Measurements from ENCODE around the gene TXNDC5.
A peak's percentile ranks its signal among the peaks of the same experiment; 100 is the strongest.
"Not testable (repeated sequence)": the region's sequence is repeated elsewhere in the genome, so short reads cannot be mapped to it uniquely, and the experiment has no call there.

Gene TXNDC5

DNA sequence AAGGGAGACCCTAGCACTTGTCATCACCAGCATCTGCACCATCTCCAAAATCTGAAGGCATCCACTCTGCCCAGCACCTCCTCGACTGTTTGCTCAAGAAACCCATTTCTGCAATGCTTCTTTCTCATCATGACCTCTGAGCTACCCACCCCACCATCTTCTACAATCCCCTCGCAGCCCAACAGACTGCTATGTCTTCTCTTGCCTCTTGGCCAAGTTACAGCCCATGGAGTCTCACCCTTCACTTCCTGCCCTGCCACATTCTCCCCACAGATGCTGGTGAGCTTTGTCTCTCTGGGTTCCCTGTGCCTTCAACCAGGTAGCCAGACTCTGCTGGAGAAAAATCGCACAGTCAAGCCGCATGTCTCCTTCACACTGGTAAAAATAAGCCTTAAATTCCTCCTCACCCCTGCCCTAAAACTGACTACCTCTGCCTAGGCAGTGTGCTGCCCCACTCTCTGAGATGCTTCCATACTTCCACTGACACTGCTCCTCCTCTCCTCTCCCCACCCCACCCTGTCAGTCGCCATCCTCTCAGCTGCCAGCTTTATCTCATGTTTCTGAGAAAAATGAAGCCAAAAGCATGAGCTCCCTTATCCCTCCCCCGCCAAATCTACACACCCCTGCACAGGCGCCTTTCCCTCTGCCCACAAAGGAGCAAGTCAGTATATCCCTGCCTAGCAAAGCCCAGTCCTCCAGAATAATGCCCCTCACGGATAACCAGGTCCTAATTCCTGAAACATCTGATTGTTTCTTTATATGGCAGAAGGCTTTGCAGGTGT, 2.3 kb upstream of the TXNDC5 start:
- DNase-seq = no peak

DNA sequence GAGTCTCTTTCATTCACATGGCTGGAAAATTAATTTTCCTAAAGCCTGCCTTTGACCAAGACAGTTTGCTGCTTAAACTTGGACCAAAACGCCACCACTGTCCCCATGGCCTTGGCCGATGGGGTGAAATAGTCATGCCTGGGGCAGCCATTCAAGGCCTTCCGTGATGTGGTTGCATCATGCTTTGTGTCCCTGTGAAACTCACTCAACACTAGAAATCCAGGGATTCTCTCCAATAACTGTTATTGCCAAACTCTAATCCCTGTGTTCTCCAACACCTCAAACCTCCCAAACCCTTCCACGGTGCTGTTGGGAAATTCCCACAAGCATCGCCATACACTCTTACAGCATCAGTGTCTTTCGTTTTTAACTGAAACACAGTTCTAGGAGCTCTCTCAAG, 1.4 kb upstream of the TXNDC5 start:
- no peak for DNase-seq

DNA sequence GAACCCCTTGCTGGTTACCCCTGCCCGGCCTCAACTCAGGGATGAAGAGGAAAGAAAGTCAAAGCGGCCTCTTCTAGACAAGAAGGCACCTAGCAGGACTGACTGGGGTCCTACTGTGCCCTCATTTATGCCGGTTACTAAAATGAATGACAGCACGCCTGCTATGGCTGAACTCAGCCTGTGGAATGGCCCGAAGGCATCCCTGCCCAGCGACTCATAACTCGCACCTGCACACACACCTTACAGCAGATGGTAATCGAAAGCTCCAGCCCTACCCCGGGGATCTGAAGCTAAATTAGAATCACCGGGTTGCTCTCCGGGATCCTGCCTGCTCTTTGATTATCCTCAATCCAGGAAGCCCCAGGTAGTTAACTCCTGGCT, 747 bp upstream of the TXNDC5 start:
- no peak for DNase-seq

DNA sequence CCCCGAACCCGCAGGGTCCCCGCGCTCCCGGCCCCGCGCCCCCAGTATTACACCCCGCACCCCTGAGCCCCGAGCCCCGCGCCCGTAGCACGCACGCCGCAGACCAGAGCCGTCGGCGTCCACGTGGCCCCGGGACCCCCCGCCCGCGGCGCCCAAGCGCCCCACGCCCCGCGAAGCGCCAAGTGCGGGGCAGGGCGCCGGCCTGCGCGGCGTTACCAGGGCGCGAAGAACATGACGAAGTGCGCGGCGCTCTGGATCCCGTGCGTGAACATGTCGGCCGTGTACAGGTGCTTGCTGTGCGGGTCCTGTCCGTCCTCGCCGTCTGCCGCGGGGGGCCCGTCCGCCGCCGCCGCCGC, 312 bp downstream of the TXNDC5 start:
- no peak for DNase-seq

DNA sequence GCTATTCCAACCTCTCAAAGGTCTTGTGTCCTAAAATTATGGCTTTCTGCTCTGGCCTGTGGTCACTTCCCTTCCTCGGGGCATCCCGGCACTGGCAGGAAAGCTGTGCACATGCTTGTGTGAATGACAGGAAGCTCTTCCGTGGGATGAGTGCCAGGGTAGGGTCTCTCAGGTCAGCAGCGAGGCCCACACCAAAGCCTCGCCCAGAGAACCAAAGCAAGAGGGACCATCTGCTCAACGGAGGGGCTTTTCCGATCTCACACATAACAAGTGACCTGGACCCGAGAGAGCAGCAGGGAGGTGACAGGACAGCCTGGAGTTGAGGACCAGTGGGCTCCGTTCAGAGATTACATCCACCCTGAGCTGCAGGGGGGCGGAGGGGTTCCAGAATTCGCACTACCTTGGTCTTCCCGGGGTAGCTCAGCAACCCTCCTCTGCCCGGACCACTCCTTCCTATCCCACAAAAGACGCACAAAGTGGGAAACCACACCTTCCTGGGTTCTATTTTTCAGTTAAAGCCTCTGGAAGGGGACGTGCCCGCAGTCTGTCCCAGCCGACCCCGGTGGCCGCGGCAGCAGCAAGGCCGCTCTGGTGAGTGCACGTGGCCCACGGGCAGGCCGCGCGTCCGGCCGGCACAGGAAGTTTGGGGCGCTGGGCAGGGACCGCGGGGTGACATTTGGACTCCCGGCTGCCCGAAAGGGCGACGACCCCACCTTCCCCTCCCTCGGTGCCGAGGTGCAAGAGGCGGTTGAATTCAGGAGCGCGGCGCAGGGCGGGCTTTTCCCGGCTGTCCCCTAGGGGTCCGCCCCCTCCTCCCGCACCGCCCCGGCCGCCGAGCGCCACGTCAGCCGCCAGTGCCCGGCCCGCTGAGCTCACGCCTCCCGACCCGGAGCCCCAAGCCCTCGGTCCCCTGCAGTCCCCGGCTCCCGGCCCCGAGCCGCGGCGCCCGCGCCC, 988 bp downstream of the TXNDC5 start:
- peak; percentile 41 for DNase-seq

DNA sequence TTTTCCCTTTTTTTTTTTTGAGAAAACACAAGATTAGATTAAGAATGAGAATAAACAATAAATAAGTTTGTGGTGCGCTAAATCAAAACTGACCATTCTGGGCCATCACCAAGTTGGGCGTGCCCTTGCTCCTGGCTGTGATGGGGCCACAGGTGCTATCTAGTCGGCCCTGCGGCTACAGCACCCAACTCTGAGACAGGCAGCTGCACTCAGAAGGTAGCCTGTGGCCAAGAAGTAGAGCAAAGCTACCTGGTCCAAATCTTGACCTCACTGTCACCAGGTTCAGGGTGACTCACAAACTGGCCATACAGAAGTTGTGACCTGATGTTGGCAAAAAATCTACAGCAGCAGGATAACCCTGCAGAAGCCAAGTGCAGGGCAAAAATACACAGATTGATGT, 3.4 kb downstream of the TXNDC5 start:
- no peak for DNase-seq

DNA sequence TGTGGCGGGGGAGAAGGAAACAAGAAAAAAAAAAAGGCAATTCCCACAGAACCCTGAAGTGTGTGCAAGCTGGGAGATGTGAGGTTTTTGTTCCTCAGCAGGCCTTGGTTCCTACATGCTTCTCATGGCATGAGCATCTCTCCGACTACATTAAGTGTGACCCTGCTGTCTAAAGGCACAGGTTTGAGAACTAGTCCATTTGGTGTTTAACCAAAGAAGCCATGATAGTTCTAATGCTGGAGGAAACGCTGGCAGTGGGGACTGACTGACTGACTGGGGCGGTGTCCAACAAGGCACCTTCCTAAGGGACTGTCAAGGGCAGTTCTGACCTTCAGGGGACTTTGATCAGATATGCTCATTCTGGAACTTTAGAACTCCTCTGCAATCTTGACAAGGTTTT, 3.8 kb downstream of the TXNDC5 start:
- DNase-seq = no peak

DNA sequence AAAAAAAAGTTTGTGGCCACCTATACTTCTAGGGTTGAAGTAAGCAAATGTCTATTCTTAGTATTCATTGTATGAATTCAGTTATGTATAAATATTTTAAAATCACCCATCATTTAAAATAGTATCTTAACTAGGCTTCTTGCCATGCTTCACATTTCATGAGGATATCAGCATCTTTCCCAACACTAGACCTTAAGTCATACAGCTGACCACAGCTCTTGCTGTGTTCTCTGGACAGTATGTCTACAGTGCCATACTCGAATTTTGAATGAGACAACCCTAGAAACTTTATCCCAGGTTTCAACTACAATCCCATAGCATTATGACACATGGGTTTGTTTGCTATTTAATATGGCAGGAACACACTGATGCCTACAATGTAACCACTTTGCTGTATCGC, 5.2 kb downstream of the TXNDC5 start:
- DNase-seq = no peak

DNA sequence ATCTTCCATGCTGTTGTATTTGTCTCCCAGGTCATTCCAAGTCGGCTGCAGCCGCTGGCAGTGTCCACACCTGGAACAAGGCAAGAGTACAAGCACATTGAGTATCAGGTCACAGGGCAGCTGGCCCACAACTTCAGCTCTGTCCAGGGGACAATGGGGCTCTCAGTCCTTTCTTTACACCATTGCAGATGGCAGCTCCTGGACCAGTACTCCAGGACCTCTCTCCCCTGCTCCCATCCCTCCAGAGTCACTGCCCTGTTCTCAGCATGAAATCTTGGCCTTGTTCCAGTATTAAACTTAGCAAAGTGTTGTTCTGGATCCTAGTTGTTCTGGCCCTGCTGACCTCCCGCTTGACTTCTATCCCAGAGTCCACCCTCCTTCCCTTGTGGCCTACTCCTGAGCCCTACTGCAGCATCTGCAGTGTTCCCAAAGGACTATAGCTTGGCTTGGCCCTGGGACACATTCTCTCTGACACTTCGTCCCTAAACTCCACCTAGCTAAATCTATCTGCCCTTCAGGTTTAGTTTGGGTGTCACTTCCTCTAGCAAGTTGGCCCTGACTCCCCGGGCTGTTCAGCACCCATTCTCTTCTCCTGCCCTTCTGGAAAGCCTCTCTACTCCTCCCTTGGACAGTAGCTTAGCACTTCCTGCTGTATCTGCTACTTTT, 5.8 kb downstream of the TXNDC5 start:
- DNase-seq = no peak

DNA sequence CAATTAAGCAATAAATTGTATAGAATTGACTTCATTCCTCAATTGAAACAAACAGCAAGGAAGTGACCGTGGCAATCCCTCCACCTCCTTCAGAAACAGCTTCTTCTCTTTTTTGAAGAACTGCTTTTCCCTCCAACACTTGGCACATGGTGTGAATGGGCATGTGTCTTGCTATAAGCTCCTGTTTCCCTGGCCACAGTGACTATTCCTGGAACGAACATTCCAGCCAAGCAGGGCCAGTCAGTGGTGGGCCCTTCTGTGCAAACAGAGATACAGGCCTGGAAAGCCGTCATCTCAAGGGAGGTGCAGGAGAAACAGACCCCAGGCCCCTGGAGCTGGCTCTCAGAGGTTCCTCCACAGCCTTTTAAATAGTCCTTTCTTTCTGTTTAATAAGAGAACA, 6.9 kb downstream of the TXNDC5 start:
- no peak for DNase-seq

DNA sequence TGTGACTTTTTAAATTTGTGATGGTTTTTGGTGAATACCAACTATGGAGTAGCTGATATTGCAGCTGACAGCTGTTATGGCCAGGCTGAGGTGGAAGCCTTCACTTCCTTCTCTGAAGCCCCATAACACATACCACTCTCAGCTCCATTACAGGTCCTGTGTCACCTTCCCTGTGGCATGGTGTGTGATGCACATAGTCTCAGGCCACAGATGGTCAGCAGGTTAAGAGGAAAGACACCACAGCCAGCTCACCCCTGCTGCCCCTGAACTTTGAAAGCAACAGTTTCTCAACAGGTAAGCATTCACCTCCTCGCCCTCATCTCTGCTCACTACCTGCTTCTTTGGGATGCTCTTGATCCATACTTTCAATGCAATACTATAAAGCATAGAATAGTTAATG, 7.7 kb downstream of the TXNDC5 start:
- no peak for DNase-seq

DNA sequence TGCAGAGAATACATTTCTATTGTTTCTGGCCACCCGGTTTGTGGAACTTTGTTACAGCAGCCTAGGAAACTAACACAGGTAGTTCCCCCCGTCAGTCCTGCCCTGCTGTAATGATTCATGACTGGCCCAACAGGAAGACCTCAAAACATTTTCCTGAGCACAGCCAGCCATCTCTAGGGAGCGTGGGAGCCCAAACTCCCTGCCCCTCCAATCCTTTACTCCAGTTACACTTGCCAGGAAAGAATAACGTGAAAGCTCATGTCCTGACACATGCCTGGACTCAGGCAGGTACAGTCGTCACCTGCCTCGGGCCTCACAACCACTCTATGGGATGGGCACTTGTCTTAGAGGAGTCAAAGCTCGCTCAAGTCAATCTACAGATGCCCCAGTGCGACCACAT, 8.4 kb downstream of the TXNDC5 start:
- DNase-seq = no peak

DNA sequence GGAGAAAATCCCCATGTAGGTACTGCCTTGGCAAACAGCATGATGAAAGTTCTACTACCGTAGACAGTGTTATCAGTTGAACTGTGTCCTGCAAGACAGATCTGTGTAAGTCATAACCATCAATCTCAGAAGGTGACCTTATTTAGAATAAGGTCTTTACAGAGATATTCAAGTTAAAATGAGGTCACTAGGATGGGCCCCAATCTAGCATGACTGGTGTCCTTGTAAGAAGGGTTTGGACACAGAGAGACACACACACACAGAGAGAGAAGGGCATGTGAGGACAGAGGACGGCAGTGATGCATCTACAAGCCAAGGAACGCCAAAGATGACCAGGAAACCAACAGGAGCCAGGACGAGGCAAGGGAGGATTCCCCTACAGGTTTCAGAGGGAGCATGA, 8.8 kb downstream of the TXNDC5 start:
- DNase-seq = no peak

DNA sequence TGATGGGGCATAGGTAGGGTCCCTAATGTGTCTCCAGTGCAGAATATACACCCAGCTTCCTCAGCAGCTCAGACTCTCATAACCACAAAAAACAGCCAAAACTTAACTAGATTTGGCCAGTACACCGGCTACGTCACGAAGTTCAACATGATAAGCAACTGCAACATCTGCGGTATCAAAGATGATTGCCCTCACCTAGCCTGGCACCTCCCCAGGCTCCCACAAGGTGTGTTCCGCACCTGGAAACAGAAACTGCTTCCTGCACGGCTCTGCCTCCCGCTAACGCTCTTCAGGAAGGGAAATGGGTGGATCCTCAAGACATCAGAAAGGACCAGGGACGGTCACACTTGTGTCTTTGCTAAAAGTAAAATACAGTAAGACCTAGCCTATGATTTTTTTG, 9.5 kb downstream of the TXNDC5 start:
- DNase-seq = no peak

DNA sequence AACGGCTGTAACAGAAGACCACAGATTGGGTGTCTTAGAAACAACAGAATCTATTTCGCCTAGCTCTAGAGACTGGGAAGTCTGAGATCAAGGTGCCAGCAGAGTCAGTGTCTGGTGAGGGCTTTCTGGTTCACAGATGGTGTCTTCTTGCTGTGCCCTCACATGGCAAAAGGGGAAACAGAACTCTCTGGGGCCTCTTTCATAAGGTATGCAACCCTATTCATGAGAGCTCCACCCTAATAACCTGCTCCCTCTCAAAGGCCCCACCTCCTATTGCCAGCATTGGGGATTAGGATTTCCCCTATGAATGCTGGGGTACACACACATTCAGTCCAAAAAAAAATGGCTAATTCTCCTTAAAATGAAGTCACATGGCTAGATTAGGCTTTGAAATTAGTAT, 10.0 kb downstream of the TXNDC5 start:
- DNase-seq = no peak

DNA sequence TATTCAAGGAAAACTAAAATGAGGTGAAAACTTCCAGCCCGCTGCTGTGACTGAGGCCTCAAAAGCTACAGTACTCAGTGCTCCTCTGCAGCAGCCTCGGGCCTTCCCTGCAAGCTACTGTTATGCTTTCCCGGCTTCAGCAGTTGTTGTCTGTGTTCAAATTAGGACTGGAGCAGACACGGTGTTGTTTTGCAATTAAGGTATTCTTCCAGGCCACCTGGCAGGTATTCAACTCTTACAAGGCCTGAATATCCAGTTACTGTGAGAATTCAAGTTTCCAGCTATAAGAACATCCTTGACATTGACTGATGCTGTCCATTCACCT, 10.7 kb downstream of the TXNDC5 start:
- DNase-seq = no peak

DNA sequence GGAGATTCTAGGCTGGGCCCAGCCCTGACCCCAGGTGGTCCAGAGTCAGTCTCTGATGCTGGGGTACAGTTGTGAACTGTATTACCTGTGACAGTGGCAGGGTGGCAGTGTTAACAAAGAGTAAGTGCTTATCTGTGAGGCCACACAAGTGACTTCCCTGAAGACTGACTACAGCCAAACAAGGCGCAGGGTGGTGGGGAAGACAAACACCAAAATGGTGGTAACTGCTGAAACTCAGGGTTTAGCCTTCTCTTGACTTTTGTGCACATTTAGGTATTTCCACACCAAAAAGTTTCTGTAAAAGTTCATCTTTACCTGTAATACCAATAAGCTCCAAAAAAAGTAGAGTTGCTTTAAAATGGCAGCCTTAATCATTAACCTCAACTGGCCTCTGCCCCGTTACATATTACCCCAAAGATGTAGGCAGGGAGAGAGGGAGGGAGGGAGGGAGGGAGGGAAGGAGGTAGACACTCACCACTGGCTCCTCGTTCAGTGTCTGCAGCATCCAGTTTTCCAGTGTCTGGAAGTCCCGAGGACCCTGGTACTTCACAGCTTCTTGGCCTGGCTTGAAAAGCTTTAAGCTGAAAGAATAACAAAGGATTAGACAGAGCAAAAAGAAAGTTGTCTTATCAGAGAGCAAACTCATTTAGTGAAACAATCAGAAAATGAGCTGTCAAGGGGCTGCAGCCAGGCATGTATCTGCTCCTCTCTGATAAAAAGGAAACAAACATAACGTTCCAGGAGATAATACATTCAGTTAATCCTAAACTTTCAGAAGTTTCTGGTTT, 11.3 kb downstream of the TXNDC5 start:
- DNase-seq = no peak

DNA sequence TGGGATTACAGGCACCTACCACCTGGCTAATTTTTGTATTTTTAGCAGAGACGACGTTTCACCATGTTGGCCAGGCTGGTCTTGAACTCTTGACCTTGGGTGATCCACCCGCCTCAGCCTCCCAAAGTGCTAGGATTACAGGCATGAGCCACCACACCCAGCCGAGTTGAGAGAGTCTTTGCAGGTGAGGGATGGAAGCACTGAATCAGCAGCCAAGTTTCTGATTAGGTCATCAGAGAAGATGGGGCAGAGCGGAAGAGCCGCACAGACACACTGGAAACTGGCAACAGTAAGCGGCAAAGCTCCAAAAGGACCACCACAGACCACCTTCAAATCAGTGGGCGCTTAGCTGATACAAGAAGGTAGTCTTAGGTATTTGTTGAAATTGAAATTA, 12.4 kb downstream of the TXNDC5 start:
- not testable (repeated sequence) for DNase-seq

DNA sequence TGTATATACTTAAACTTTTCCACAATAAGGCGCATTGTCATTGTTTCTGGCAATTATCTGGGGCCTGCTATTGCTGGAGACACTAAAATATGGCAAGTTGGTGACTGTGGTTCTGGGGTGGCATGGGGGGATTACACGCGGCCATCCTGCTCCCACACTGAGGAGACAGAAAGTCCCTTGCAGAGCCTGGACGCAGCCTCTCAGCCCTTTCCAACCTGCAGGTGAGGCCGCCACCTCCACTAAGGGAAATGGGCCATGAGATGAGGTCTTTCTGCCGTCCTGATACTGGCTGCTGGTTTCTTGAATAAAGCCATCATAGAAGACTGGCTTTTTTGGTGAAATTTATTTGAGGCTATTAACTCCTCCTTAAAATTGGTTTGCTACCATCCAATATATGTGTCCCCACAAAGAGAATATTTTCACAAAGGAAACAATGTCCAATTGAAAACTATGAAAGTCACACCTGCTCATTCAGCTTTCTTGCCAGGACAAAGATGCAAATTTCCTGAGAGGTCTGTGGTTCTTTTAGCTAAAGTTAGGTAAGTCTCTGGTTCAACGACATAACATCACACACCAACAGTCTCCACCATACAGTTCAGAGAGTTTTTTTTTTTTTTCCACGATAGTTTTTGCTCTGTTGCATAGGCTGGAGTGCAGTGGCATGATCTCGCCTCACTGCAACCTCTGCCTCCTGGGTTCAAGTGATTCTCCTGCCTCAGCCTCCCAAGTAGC, 13.0 kb downstream of the TXNDC5 start:
- DNase-seq = no peak

DNA sequence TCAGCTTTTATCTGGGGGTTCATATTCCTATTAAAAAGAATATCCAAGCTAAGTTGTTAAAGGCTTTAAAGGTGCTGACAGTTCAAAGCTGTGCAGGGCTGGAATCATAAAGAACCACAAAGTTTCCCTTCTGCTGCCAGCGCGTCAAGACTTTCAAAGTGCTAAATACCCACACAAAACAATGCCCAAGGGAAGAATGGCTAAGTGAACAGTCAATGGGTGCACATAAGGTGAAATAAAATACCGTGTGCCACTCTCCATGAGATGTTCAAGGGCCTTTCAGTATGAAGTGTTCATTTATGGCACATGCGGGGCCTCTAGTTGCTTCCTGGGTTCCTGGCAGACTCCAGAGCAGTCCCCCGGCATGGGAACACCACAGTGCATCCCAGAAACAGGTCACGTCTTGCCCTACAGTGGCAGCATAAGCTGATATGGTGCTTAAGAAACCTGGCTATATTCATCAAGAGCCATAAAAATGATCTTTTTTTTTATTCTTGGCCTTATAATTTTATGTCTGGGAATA, 14.1 kb downstream of the TXNDC5 start:
- DNase-seq = no peak

DNA sequence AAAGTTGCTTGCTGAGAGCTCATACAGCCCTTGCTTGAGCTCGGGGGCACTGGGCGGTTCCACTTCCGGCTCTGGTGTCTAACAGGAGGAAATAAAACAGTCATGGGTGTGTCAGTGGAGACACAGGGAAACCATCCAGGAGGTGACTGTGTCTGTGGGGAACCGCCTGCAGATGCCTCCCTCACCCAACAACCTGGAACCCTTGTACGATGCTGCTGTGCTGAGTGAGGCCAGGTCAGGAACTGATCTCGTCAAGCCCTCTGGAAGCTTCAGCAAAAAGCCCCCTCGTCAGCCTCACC, 15.5 kb downstream of the TXNDC5 start:
- DNase-seq = no peak
